Metanephros (tissue), 2 donors: ENCODE measurements around the gene SPDYE3. TPM values are rescaled to one million over a fixed set of nuclear protein-coding genes. Genes with fewer than 3 reads are reported as not detected.

ENCODE experiments used
- small RNA-seq: library from RNA; depleted of rRNA; stranded (forward); fragments of <200 nt; gene quantifications from one replicate; pipeline ENCODE3, GENCODE V24; 2014; ENCODE audit warnings: low replicate concordance
- total RNA-seq: library from RNA; depleted of rRNA; stranded (reverse); fragments of >200 nt; gene quantifications from one replicate; pipeline ENCODE4 v1.2.3, GENCODE V29; 2014

The SPDYE3 gene
- not detected for total RNA-seq

GRCh38 chr7:100307402-100307801 lies at the start of gene SPDYE3:
TSS of gene SPDYE3 (plus strand) at chr7:100307702. CDS start at chr7:100307886, 184 bp downstream.

GRCh38 chr7:100358027-100358856 lies 50.7 kb downstream of the SPDYE3 start, which contains the start of gene PILRB:
TSS of gene PILRB (plus strand) at chr7:100358117. CDS start at chr7:100358303, 186 bp downstream.

Small RNA genes lying within 50 kb of the gene (small RNA-seq; reads per million reads assigned to genes)
- not detected for gene RF00019

Other genes starting within 250 kb of the SPDYE3 start
- 36.6 TPM for gene ZNF3, start 226.0 kb upstream of the SPDYE3 start, total RNA-seq
- gene COPS6, start 218.7 kb upstream of the SPDYE3 start, total RNA-seq: 56.9 TPM
- gene MCM7, start 206.3 kb upstream of the SPDYE3 start, total RNA-seq: 77.7 TPM
- 19.0 TPM for gene AP4M1, start 206.1 kb upstream of the SPDYE3 start, total RNA-seq
- 54.1 TPM for gene TAF6, start 188.3 kb upstream of the SPDYE3 start, total RNA-seq
- 24.8 TPM for gene CNPY4, start 188.1 kb upstream of the SPDYE3 start, total RNA-seq
- gene MBLAC1, start 180.7 kb upstream of the SPDYE3 start, total RNA-seq: 4.8 TPM
- 83.1 TPM for gene LAMTOR4, start 158.8 kb upstream of the SPDYE3 start, total RNA-seq
- 9.9 TPM for gene TRAPPC14, start 149.0 kb upstream of the SPDYE3 start, total RNA-seq
- 4.7 TPM for gene GAL3ST4, start 139.1 kb upstream of the SPDYE3 start, total RNA-seq
- gene GPC2, start 130.3 kb upstream of the SPDYE3 start, total RNA-seq: 12.3 TPM
- gene STAG3, start 129.8 kb upstream of the SPDYE3 start, total RNA-seq: 1.3 TPM
- gene PVRIG, start 87.8 kb upstream of the SPDYE3 start, total RNA-seq: not detected
- 39.7 TPM for gene PILRB, start 50.4 kb downstream of the SPDYE3 start, total RNA-seq
- gene PILRA, start 65.8 kb downstream of the SPDYE3 start, total RNA-seq: 6.1 TPM
- 2.0 TPM for gene ZCWPW1, start 121.0 kb downstream of the SPDYE3 start, total RNA-seq
- 42.0 TPM for gene MEPCE, start 122.1 kb downstream of the SPDYE3 start, total RNA-seq
- gene PPP1R35, start 128.8 kb downstream of the SPDYE3 start, total RNA-seq: 20.1 TPM
- 0.58 TPM for gene SPACDR, start 156.6 kb downstream of the SPDYE3 start, total RNA-seq
- gene TSC22D4, start 171.5 kb downstream of the SPDYE3 start, total RNA-seq: 41.9 TPM
- 2.9 TPM for gene NYAP1, start 176.2 kb downstream of the SPDYE3 start, total RNA-seq
- 13.9 TPM for gene AGFG2, start 231.5 kb downstream of the SPDYE3 start, total RNA-seq